ENCODE results near the gene INO80E.
"Not testable (repeated sequence)": the region's sequence is repeated elsewhere in the genome, so short reads cannot be mapped to it uniquely, and the experiment has no call there.

INO80E gene

GRCh38 chr16:30017937-30018336 is 21.9 kb downstream of the INO80E start:
- not testable (repeated sequence) for H3K4me3 ChIP-seq (ENCODE audit: low read depth in 1 of 5, low read length in 5 of 5); H3K27me3 ChIP-seq (ENCODE audit: control insufficient read depth in 5 of 5, insufficient read depth in 4 of 5, low read length in 5 of 5); H3K9ac ChIP-seq (ENCODE audit: low read length in 5 of 5); H3K4me1 ChIP-seq (ENCODE audit: control insufficient read depth in 5 of 5, insufficient read depth in 5 of 5, low read length in 5 of 5); H3K9me3 ChIP-seq (ENCODE audit: control insufficient read depth in 5 of 5, low read length in 5 of 5); H3K27ac ChIP-seq (ENCODE audit: low read depth, low read length); H3K36me3 ChIP-seq (ENCODE audit: control insufficient read depth in 5 of 5, insufficient read depth in 5 of 5, low read length in 5 of 5)

- H3K36me3 ChIP-seq (ENCODE audit: control insufficient read depth in 5 of 5, insufficient read depth in 5 of 5, low read length in 5 of 5), result no peaks in the 10 kb centered on the region
- no peak overlapping the region for H3K27ac ChIP-seq (ENCODE audit: low read depth, low read length)
- peaks cover 0 to 5% (median 0%) of the 10 kb centered on the region in 5 donors for H3K27me3 ChIP-seq (ENCODE audit: control insufficient read depth in 5 of 5, insufficient read depth in 4 of 5, low read length in 5 of 5)
- no peak overlapping the region for H3K9ac ChIP-seq (ENCODE audit: low read length in 5 of 5)
- peaks cover 0 to 10% (median 8%) of the 10 kb centered on the region in 5 donors for H3K4me1 ChIP-seq (ENCODE audit: control insufficient read depth in 5 of 5, insufficient read depth in 5 of 5, low read length in 5 of 5)
- no peaks in the 10 kb centered on the region for H3K9me3 ChIP-seq (ENCODE audit: control insufficient read depth in 5 of 5, low read length in 5 of 5)
- no peak overlapping the region for H3K4me3 ChIP-seq (ENCODE audit: low read depth in 1 of 5, low read length in 5 of 5)
Measured at GRCh38 chr16:30018731-30019158, 22.7 kb downstream of the INO80E start.

- Histone ChIP-seq H3K27me3 (ENCODE audit: control insufficient read depth in 5 of 5, insufficient read depth in 4 of 5, low read length in 5 of 5) (peaks cover 10 to 29% (median 21%) of the 10 kb centered on the region in 5 donors), H3K4me3 (ENCODE audit: low read depth in 1 of 5, low read length in 5 of 5) (no peak within 1 kb of the TSS), H3K9me3 (ENCODE audit: control insufficient read depth in 5 of 5, low read length in 5 of 5) (no peaks in the 10 kb centered on the region), H3K27ac (ENCODE audit: low read depth, low read length) (no peak within 1 kb of the TSS), H3K4me1 (ENCODE audit: control insufficient read depth in 5 of 5, insufficient read depth in 5 of 5, low read length in 5 of 5) (peaks cover 0 to 10% (median 8%) of the 10 kb centered on the region in 5 donors), H3K36me3 (ENCODE audit: control insufficient read depth in 5 of 5, insufficient read depth in 5 of 5, low read length in 5 of 5) (no peaks in the 10 kb centered on the region), H3K9ac (ENCODE audit: low read length in 5 of 5) (no peak within 1 kb of the TSS)
Measured at GRCh38 chr16:30022887-30023286, 26.8 kb downstream of the INO80E start, which contains the start of gene C16orf92. C16orf92 (plus strand) TSS chr16:30023198; CDS start chr16:30023341, 143 bp downstream.

DNA sequence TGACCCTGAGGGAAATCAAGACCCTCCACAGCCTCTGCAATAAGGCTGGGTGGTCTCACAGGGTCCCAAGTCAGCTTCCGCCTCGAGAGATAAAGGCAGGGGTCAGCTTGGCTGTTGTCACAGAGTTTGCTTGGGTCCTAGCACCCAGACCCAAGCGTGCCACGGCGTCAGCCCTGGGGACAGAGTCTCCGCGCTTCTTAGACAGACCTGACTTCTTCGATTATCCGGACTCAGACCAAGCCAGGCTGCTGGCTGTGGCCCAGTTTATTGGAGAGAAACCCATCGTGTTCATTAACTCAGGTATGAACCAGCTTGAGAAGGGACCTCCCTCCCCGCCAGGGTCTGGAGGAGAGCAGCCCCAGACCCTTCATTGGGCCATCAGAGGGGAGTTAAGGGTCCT is 27.5 kb downstream of the INO80E start:
- no peaks in the 10 kb centered on the region for H3K9me3 ChIP-seq (ENCODE audit: control insufficient read depth in 5 of 5, low read length in 5 of 5)
- no peaks in the 10 kb centered on the region for H3K36me3 ChIP-seq (ENCODE audit: control insufficient read depth in 5 of 5, insufficient read depth in 5 of 5, low read length in 5 of 5)
- H3K4me3 ChIP-seq (ENCODE audit: low read depth in 1 of 5, low read length in 5 of 5), result no peak overlapping the region
- H3K9ac ChIP-seq (ENCODE audit: low read length in 5 of 5), result no peak overlapping the region
- H3K27ac ChIP-seq (ENCODE audit: low read depth, low read length), result no peak overlapping the region
- H3K27me3 ChIP-seq (ENCODE audit: control insufficient read depth in 5 of 5, insufficient read depth in 4 of 5, low read length in 5 of 5), result peaks cover 11 to 35% (median 27%) of the 10 kb centered on the region in 5 donors
- H3K4me1 ChIP-seq (ENCODE audit: control insufficient read depth in 5 of 5, insufficient read depth in 5 of 5, low read length in 5 of 5), result peaks cover 0 to 10% (median 8%) of the 10 kb centered on the region in 5 donors

- no peaks in the 10 kb centered on the region for H3K9me3 ChIP-seq (ENCODE audit: control insufficient read depth in 5 of 5, low read length in 5 of 5)
- peaks cover 19 to 44% (median 35%) of the 10 kb centered on the region in 5 donors for H3K27me3 ChIP-seq (ENCODE audit: control insufficient read depth in 5 of 5, insufficient read depth in 4 of 5, low read length in 5 of 5)
- peaks cover 0 to 10% (median 8%) of the 10 kb centered on the region in 5 donors for H3K4me1 ChIP-seq (ENCODE audit: control insufficient read depth in 5 of 5, insufficient read depth in 5 of 5, low read length in 5 of 5)
- no peak overlapping the region for H3K4me3 ChIP-seq (ENCODE audit: low read depth in 1 of 5, low read length in 5 of 5)
- H3K27ac ChIP-seq (ENCODE audit: low read depth, low read length), result no peak overlapping the region
- H3K9ac ChIP-seq (ENCODE audit: low read length in 5 of 5), result no peak overlapping the region
- H3K36me3 ChIP-seq (ENCODE audit: control insufficient read depth in 5 of 5, insufficient read depth in 5 of 5, low read length in 5 of 5), result no peaks in the 10 kb centered on the region
Measured at GRCh38 chr16:30024451-30024850, 28.4 kb downstream of the INO80E start.

GRCh38 chr16:30025156-30025555 is 29.1 kb downstream of the INO80E start:
- Histone ChIP-seq H3K9me3 (ENCODE audit: control insufficient read depth in 5 of 5, low read length in 5 of 5) (no peaks in the 10 kb centered on the region), H3K9ac (ENCODE audit: low read length in 5 of 5) (no peak overlapping the region), H3K4me1 (ENCODE audit: control insufficient read depth in 5 of 5, insufficient read depth in 5 of 5, low read length in 5 of 5) (peaks cover 0 to 10% (median 8%) of the 10 kb centered on the region in 5 donors), H3K4me3 (ENCODE audit: low read depth in 1 of 5, low read length in 5 of 5) (no peak overlapping the region), H3K27ac (ENCODE audit: low read depth, low read length) (no peak overlapping the region), H3K27me3 (ENCODE audit: control insufficient read depth in 5 of 5, insufficient read depth in 4 of 5, low read length in 5 of 5) (peaks cover 25 to 51% (median 42%) of the 10 kb centered on the region in 5 donors), H3K36me3 (ENCODE audit: control insufficient read depth in 5 of 5, insufficient read depth in 5 of 5, low read length in 5 of 5) (no peaks in the 10 kb centered on the region)

DNA sequence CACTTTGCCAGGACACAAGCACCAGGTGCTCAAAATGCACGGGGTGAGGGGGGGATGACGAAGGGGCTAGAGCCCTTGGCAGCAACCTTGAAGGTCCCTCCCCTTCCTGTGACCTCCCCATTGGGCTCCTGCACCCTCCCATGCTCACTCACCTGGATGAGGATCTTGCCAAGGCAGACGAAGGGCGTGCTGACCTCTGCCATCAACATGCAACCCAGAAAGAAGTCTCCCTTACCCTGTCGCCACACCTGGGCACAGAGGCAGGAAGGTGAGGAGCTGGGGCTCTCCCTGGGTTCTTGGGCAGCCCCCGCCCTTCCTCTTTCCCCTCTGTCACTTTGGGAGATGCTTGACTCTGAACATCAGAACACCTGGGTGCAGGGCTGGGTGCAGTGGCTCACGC is 29.5 kb downstream of the INO80E start:
- no peak overlapping the region for H3K9ac ChIP-seq (ENCODE audit: low read length in 5 of 5)
- peaks cover 26 to 54% (median 44%) of the 10 kb centered on the region in 5 donors for H3K27me3 ChIP-seq (ENCODE audit: control insufficient read depth in 5 of 5, insufficient read depth in 4 of 5, low read length in 5 of 5)
- H3K4me1 ChIP-seq (ENCODE audit: control insufficient read depth in 5 of 5, insufficient read depth in 5 of 5, low read length in 5 of 5), result peaks cover 0 to 10% (median 8%) of the 10 kb centered on the region in 5 donors
- no peak overlapping the region for H3K27ac ChIP-seq (ENCODE audit: low read depth, low read length)
- no peak overlapping the region for H3K4me3 ChIP-seq (ENCODE audit: low read depth in 1 of 5, low read length in 5 of 5)
- no peaks in the 10 kb centered on the region for H3K36me3 ChIP-seq (ENCODE audit: control insufficient read depth in 5 of 5, insufficient read depth in 5 of 5, low read length in 5 of 5)
- no peaks in the 10 kb centered on the region for H3K9me3 ChIP-seq (ENCODE audit: control insufficient read depth in 5 of 5, low read length in 5 of 5)

DNA sequence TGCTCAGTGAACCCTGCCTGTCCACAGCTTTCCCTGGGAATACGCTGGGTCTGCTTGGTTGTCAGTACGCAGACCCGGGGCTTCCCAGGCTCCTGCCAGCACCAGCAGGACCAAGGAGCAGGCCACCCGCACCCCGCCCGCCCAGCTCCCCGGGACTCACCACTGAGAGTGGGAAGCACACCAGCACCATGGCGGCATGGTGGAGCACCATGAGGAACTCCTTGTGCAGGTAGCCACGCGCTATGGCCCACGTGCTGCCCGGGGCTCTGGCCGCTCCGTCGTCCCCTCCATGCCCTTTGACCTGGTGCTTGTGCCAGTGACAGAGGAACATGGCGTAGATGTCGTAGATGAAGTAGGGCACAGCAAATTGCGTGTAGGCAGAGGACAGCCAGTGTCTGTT is 30.4 kb downstream of the INO80E start:
- H3K4me1 ChIP-seq (ENCODE audit: control insufficient read depth in 5 of 5, insufficient read depth in 5 of 5, low read length in 5 of 5), result peaks cover 0 to 9% (median 4%) of the 10 kb centered on the region in 5 donors
- H3K9me3 ChIP-seq (ENCODE audit: control insufficient read depth in 5 of 5, low read length in 5 of 5), result no peaks in the 10 kb centered on the region
- H3K4me3 ChIP-seq (ENCODE audit: low read depth in 1 of 5, low read length in 5 of 5), result no peak overlapping the region
- peaks cover 29 to 56% (median 49%) of the 10 kb centered on the region in 5 donors for H3K27me3 ChIP-seq (ENCODE audit: control insufficient read depth in 5 of 5, insufficient read depth in 4 of 5, low read length in 5 of 5)
- H3K36me3 ChIP-seq (ENCODE audit: control insufficient read depth in 5 of 5, insufficient read depth in 5 of 5, low read length in 5 of 5), result no peaks in the 10 kb centered on the region
- no peak overlapping the region for H3K27ac ChIP-seq (ENCODE audit: low read depth, low read length)
- no peak overlapping the region for H3K9ac ChIP-seq (ENCODE audit: low read length in 5 of 5)

DNA sequence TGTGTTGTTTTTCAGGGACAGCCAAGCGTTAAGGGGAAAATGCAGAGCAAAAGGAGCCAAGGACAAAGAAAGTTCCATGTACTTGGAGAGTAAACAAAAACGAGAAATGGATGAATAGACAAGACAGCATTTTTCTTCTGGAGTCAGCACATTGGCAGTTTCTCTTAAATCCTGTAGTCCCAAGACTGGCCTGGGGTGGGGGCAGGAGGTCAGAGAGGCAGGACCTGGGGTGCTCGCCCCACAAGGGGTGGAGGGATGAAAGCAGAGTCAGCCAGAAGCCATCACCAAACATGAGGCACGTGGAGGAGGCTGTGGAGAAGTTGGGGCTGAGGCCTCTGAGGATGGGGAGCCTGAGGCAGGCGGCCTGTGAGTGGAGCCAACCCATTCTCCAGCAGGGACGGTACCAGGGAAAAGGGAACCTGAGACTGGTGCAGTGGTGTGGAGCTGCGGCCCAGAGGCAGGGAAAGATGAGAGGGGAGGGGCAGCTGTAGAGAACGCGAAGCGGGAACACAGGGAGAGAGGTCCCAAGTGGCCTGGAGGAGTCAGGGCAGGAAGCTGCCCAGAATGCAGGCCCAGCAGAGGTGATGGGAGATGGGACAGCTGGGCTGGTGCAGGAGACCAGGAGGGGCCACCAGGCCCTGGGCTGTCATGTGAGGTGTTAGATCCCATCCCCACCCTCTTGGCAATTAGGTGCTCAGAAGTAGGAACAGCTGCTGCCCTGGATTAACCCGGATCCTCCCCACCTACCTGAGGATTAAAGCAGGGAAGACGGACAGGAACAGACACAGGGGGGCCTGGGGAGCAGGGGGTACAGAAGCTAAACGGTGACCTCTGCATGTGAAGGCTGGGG is 31.8 kb downstream of the INO80E start:
- H3K4me1 ChIP-seq (ENCODE audit: control insufficient read depth in 5 of 5, insufficient read depth in 5 of 5, low read length in 5 of 5), result peaks cover 0 to 4% (median 0%) of the 10 kb centered on the region in 5 donors
- no peak overlapping the region for H3K9ac ChIP-seq (ENCODE audit: low read length in 5 of 5)
- no peaks in the 10 kb centered on the region for H3K9me3 ChIP-seq (ENCODE audit: control insufficient read depth in 5 of 5, low read length in 5 of 5)
- no peak overlapping the region for H3K4me3 ChIP-seq (ENCODE audit: low read depth in 1 of 5, low read length in 5 of 5)
- H3K27me3 ChIP-seq (ENCODE audit: control insufficient read depth in 5 of 5, insufficient read depth in 4 of 5, low read length in 5 of 5), result peaks cover 39 to 64% (median 61%) of the 10 kb centered on the region in 5 donors
- H3K27ac ChIP-seq (ENCODE audit: low read depth, low read length), result no peak overlapping the region
- no peaks in the 10 kb centered on the region for H3K36me3 ChIP-seq (ENCODE audit: control insufficient read depth in 5 of 5, insufficient read depth in 5 of 5, low read length in 5 of 5)

- peaks cover 0 to 4% (median 0%) of the 10 kb centered on the region in 5 donors for H3K4me1 ChIP-seq (ENCODE audit: control insufficient read depth in 5 of 5, insufficient read depth in 5 of 5, low read length in 5 of 5)
- no peak overlapping the region for H3K27ac ChIP-seq (ENCODE audit: low read depth, low read length)
- no peaks in the 10 kb centered on the region for H3K36me3 ChIP-seq (ENCODE audit: control insufficient read depth in 5 of 5, insufficient read depth in 5 of 5, low read length in 5 of 5)
- no peak overlapping the region for H3K9ac ChIP-seq (ENCODE audit: low read length in 5 of 5)
- H3K9me3 ChIP-seq (ENCODE audit: control insufficient read depth in 5 of 5, low read length in 5 of 5), result no peaks in the 10 kb centered on the region
- peaks cover 39 to 68% (median 64%) of the 10 kb centered on the region in 5 donors for H3K27me3 ChIP-seq (ENCODE audit: control insufficient read depth in 5 of 5, insufficient read depth in 4 of 5, low read length in 5 of 5)
- no peak overlapping the region for H3K4me3 ChIP-seq (ENCODE audit: low read depth in 1 of 5, low read length in 5 of 5)
Measured at GRCh38 chr16:30028438-30029076, 32.5 kb downstream of the INO80E start.
